GM18511 (cell line): Measurements from ENCODE around the gene ZNF488.
"Not testable (repeated sequence)": the region's sequence is repeated elsewhere in the genome, so short reads cannot be mapped to it uniquely, and the experiment has no call there.

Source experiments
- ATAC-seq: cut with Tn5 transposase; IDR thresholded peaks from one replicate; pipeline ENCODE4 v1.9.1; 2021; ENCODE audit warnings: mild to moderate bottlenecking, moderate library complexity; ENCODE audit not compliant: unreplicated experiment

ZNF488 gene

DNA sequence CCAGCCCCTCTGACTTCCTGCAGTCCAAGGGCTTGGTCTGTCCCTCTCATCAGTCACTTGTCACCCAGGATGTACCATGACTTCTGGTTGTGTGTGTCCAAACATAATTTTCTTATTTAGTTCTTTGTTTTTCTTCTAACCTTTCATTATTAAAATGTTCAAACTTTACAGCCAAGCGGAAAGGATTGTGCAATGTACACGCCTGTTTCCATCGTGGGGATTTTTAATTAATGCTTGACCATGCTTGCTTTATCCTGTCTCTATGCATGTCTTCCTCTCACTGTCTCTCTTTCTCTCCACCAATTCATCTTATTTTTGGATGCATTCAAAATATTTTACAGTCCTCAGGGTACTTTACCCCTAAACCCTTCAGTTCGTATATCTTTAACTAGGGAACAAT lies 26.2 kb upstream of the ZNF488 start:
- ATAC-seq: no peak

DNA sequence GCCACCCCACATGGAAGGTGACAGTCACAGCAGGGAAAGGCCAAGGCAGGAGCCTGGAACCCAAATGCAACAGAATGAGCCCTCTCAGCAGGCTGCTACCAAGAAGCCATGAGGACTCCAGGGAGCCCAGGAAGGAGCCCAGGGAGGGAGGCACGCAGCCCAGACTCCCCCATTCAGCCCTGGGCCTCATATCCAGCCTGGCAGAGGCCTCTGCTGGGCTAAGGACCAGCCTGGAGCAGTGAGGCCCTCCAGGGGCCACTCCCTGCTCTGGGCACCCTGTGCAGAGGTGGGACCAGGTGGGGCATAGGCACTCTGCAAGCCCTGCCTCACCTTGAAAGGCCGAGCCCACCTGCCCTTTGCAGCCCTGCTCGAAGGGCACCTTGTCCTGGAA lies 25.8 kb upstream of the ZNF488 start:
- ATAC-seq: no peak

GRCh38 chr10:47409171-47409865 lies 25.2 kb upstream of the ZNF488 start:
- no peak for ATAC-seq

- ATAC-seq: no peak
These were observed 24.5 kb upstream of the ZNF488 start for GRCh38 chr10:47408606-47409005.

GRCh38 chr10:47406870-47407691 lies 23.0 kb upstream of the ZNF488 start:
- no peak for ATAC-seq

DNA sequence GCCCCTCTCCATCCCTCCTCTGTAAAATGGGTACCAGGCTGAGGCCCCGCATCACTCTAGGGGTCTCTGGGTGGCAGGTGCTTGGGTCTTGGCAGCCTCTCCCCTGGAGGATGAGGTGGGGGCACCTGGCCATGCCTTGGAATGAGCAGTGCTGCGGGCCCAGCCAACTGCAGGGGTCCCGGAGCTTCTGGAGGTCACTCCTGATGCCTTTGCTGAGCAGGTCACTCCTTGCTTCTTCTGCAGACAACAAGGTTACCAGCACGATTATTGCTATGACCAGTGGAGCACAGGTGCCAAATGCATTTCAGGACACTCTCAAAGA lies 22.4 kb upstream of the ZNF488 start:
- no peak for ATAC-seq

DNA sequence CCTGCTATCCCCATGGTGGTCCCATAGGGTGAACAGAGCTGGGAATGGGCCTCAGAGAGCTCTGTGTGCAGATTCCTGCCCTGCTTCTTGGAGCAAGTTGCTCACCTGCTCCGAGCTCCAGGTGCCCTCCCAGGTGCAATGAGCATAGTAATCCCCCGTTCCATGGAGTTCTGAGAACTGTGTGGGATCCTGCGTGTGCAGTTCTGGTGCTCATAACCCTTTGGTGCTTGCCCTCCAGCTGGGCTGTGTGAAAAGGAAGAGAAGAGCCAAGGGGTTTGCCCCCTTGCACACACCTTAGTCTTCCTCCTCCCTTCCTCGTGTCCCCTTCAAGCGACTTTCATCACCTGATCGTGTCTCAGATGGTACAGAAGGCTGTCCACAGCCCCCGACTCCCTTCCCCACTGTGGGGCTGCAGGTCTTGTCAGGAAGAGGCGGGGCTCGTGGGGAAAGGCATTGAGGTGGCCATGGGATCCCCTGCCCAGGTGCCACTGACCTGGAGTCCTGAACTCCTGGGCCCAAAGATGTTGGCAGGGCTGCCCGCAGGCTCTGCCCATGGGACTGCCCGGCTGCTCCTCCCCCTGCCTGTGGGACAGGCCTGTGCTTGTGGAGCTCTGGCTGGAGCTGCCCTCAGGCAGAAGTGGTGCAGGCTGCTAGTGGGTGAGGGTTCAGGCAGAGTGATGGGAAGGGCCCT lies 21.9 kb upstream of the ZNF488 start:
- no peak for ATAC-seq

DNA sequence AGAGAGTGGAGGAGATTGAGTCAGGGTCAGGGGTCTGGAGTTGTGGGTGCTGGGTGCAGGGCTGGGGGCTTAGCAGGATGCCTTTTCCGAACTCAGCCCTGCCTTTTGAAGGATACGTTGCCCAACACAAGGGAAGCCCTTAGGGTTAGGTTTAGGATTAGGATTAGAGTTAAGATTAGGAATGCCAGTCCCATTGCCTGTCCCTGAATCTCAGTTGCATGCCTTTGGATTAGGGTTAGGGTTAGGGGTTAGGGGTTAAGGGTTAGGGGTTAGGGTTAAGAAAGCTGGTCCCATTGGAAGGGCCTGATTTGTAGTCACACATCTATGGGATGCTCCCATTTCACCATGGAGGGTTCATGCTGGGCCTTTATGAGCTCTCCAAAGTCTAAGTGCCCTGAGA lies 20.8 kb upstream of the ZNF488 start:
- ATAC-seq: no peak

DNA sequence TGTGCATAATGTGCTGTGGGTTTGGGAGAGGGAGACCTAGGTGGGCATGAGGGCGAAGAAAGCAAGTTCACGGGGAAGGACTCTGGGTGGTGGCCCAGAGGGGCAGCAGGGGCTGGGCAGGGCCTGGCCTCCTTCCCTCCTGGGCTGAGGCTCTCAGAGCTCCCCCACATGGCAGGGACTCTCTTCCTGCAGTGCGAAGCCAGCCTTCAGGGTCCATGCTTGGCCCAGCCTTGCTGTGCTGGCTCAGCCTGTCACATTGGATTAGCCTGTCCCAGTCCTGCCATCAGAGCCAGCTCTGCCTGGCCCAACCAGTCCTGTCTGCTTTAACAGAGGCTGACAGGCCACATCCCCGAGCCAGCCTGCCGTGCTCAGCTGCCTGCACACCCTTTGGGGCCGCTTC lies 20.4 kb upstream of the ZNF488 start:
- ATAC-seq: no peak

DNA sequence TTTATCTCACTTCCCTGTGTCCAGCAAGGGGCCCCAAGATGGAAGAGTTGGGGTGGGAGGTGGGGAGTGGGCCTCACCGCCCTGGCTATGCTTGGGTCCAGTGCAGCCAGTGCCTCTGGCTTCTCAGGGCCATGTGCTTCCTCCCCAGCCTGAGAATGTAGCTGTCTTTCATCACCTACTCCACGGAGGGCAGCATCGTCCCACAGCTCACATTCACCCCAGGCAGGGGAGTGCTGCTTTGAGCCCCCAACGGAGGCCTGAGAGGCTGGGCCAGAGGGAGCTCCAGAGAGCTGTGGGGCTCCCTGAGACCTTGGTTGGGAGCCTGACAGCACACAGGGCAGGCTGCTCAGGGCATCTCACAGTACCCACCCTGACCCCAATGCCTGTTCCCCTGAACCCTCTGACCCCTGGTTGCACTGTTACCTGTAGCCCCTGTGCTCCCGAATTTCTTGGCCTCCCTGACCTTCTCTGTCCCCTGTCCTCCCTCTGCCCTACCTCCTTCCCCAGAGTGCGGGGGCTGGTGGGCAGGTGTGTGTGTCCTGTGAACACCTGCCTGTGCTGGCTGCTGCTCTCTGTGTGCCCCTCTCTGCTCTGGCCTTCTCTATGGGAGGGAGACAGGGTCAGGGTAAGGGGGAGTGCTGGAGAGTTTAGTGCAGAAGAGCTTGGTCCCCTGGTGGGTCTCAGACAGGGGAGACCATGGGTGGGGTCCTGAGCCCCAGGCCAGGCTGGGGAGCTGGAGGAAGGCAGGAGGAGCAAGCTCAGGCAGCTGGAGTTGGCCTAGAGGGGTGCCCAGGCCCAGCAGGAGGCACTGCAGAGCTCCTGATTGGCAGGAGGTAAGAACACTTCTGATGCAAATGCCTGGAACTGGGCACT lies 19.6 kb upstream of the ZNF488 start:
- ATAC-seq: no peak

GRCh38 chr10:47402641-47403301 lies 18.7 kb upstream of the ZNF488 start:
- ATAC-seq: no peak

DNA sequence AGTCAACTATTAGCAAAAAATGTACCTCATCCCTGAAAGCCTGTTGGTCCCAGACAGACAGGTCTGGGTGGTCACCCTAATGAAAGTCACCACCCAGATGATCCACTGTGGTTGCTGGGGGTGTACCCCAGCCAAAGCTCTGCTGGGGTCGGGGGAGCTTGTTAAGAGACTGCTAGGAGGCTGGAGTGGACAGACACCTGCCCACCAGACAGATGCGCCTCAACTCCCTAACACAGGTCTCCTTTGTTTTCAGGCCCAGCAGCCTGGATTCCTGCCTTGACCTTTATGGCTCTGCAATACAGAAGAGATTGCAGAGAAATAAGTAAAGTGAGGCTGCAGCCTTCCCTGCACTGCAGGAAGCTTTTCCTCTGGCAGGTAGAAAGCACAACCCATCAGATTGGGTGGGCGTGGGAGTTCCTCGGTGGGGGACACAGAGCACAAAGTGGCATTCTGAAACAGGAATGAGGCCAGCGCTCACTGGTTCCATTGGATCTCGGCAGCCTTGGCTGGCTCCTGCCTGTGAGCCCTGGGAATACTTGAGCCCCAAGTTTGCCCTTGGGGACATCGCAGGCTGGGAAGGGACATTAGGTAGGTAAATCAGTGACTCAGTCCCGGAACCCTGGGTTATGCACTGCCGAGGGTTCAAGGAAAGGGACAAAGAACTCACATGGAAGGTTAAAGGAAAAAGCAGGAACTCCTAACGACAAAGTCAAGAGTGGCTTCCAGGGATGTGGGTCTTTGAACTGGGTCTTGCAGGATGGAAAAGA lies 18.0 kb upstream of the ZNF488 start:
- ATAC-seq: no peak

DNA sequence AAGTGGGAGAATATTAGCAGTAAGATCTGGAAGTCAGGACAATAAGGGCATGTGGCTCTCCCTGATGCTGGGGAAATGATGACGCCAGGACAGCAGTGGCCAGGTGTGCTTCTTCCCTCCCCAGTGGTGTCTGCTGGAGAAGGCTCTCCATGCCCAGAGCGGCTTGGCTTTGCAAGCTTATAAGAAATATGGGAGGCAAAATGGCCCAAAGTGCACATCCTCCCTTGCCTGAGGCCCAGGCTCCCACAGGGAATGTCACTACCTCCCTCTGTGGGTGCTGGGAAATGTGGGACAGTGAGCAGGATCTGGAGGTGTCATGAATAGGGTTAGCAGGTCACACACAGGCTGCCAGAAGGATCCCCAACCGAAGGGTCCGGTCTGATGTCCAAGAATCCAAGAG lies 17.1 kb upstream of the ZNF488 start:
- no peak for ATAC-seq

- ATAC-seq: no peak
These were observed 16.7 kb upstream of the ZNF488 start for GRCh38 chr10:47400786-47401185.

DNA sequence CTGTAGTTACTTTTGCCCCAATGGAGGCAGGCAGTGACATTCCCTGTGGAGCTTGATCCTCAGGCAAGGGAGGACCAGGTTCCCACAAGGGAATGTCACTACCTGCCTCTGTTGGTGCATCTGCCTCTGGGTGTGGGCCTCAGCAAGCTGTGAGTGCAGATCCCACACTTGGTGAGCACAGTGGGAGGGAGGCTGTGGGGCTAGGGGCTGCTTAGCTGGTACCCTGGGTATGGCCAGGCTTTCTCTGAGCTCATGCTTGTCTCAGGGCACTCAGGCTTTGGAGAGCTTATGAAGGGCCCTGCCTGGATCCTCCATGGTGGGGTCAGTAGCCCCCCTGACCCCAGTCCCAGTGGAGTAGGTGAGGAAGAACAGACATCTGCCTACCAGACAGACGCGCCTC lies 16.2 kb upstream of the ZNF488 start:
- no peak for ATAC-seq

DNA sequence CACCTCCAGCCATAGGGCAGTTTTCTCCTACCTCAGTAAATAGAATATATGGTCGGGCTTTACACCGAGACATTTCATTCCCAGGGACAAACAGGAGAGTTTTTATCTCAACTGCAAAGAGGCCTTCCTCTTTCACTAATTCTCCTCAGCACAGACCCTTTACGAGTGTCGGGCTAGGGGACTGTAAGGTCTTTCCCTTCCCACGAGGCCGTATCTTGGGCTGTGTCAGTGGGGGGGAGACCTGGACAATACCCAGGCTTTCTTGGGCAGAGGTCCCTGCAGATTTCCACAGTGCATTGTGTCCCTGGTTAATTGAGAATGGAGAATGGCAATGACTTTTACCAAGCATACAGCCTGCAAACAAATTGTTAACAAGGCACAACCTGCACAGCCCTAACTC lies 13.2 kb upstream of the ZNF488 start:
- no peak for ATAC-seq

GRCh38 chr10:47396311-47396717 lies 12.2 kb upstream of the ZNF488 start:
- ATAC-seq: no peak

DNA sequence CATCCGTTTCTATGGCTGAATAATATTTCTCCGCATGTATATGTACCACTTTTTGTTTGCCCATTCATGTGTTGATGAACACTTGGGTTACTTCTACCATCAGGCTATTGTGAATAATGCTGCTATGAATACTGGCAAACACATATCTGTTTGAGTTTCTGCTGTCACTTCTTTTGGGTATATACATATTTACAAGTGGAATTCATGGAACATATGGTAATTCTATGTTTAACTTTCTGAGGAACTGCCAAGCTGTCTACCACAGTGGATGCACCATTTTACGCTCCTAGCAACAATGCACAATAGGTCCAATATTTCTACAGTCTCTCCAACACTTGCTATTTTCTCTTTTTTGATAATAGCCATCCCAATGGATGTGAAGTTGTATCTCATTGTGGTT lies 5.5 kb upstream of the ZNF488 start:
- ATAC-seq: no peak

DNA sequence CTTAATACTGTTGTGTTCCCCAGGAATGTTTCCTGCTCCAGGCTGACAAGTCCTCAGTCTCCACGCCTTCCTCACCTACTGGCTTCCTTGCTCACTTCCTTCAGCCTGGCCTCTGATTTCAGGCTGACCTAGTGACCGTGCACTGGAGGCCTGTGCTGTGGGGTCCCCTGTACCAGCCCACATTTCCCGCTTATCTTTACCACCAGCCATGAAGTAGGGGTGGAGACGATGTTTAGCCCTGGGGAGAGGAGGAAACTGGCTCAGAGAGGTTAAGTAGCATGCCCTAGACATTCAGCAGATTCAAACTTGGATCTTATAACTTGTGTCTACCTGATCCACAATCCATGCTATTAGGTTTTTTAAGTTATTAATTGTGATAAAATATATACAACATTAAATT lies 4.8 kb upstream of the ZNF488 start:
- no peak for ATAC-seq

GRCh38 chr10:47386104-47386503 lies 2.0 kb upstream of the ZNF488 start:
- not testable (repeated sequence) for ATAC-seq
